MCF 10A (cell line): ENCODE results near the gene C8A. TPM values are rescaled to one million over a fixed set of nuclear protein-coding genes. Genes with fewer than 3 reads are reported as not detected.
A peak's percentile ranks its signal among the peaks of the same experiment; 100 is the strongest.

ENCODE experiments used
- BruUV-seq: library from RNA; stranded (reverse); fragments of 400-500 nt; replicated peaks from 2 replicates; lab custom pipeline; 2021; lab: Mats Ljungman, UMichigan
- CTCF ChIA-PET: fragments of 300-600 bp; sonication (Branson Sonifier 250); formaldehyde crosslinking; extraction: SDS; loops from one replicate; lab custom pipeline; 2021; ENCODE audit warnings: antibody characterized with exemption, inconsistent platforms; lab: Yijun Ruan, JAX
- POLR2A ChIA-PET: fragments of 300-600, 350-650 bp; sonication (Branson Sonifier 250); formaldehyde crosslinking; extraction: SDS; loops from one replicate; lab custom pipeline; 2020; ENCODE audit warnings: antibody characterized with exemption, inconsistent platforms; lab: Yijun Ruan, JAX
- DNase-seq: peaks from one replicate; pipeline ENCODE4 v3.0.0-alpha.2; 2018; ENCODE audit not compliant: unreplicated experiment
- H3K27ac Mint-ChIP-seq: one replicate; pipeline ENCODE4 v1.8.0; 2022; ENCODE audit warnings: mild to moderate bottlenecking, low read depth, mixed read lengths; ENCODE audit not compliant: unreplicated experiment
- H3K27me3 Mint-ChIP-seq: one replicate; pipeline ENCODE4 v1.8.0; 2022; ENCODE audit warnings: mixed read lengths; ENCODE audit not compliant: insufficient read depth, unreplicated experiment
- H3K36me3 Mint-ChIP-seq: one replicate; pipeline ENCODE4 v1.8.0; 2022; ENCODE audit warnings: mild to moderate bottlenecking, moderate library complexity, mixed read lengths; ENCODE audit not compliant: insufficient read depth, unreplicated experiment
- H3K4me1 Mint-ChIP-seq: one replicate; pipeline ENCODE4 v1.8.0; 2022; ENCODE audit warnings: mixed read lengths; ENCODE audit not compliant: insufficient read depth, unreplicated experiment
- H3K4me3 Mint-ChIP-seq: one replicate; pipeline ENCODE4 v1.8.0; 2022; ENCODE audit warnings: mild to moderate bottlenecking, moderate library complexity, mixed read lengths; ENCODE audit not compliant: unreplicated experiment
- H3K9me3 Mint-ChIP-seq: one replicate; pipeline ENCODE4 v1.8.0; 2022; ENCODE audit warnings: mixed read lengths; ENCODE audit not compliant: unreplicated experiment
- intact Hi-C: fragments of 100-400 bp; cut with micrococcal nuclease; formaldehyde crosslinking; loops from 2 replicates; pipeline ENCODE4 v1.14.1; 2022
- total RNA-seq: library from RNA; stranded (reverse); gene quantifications from 2 replicates; pipeline ENCODE4 v1.2.3, GENCODE V29; 2022
- TF ChIP-seq, protein P1 (sequence below): fragments of 200-600 bp; IDR thresholded peaks from one replicate; pipeline ENCODE4 v1.8.0; 2022; ENCODE audit warnings: antibody characterized with exemption, mild to moderate bottlenecking; ENCODE audit not compliant: unreplicated experiment

Gene C8A
- total RNA-seq, 1 experiment from 2014 or later = not detected

DNA sequence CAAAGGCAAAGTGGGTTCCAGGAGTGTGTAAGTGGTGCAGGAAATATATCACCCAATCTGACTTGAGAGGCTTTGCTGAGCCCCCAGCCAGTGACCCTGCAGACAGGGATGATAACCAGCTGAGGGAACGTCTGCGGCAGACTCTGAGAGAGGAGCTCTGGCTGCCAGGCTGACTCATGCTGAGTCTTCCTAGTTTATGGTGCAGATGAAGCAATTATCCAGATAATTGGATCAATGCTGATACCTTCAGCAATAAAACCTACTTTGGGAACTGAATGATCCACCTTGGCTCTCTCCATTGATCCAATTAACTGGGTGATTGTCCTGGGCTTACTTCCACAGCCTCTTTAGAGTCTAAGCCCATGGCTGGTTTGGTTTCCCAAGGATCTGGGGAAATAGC is 103.9 kb downstream of the C8A start:
- intact Hi-C loops = no loop called here
- Mint-ChIP-seq H3K9me3 (no peaks in the 10 kb centered on the region), H3K36me3 (no peaks in the 10 kb centered on the region), H3K4me3 (no peak overlapping the region), H3K27me3 (no peaks in the 10 kb centered on the region), H3K27ac (no peak overlapping the region), H3K4me1 (no peaks in the 10 kb centered on the region)
- no TSS peak for BruUV-seq
- TF ChIP-seq, protein P1, sequence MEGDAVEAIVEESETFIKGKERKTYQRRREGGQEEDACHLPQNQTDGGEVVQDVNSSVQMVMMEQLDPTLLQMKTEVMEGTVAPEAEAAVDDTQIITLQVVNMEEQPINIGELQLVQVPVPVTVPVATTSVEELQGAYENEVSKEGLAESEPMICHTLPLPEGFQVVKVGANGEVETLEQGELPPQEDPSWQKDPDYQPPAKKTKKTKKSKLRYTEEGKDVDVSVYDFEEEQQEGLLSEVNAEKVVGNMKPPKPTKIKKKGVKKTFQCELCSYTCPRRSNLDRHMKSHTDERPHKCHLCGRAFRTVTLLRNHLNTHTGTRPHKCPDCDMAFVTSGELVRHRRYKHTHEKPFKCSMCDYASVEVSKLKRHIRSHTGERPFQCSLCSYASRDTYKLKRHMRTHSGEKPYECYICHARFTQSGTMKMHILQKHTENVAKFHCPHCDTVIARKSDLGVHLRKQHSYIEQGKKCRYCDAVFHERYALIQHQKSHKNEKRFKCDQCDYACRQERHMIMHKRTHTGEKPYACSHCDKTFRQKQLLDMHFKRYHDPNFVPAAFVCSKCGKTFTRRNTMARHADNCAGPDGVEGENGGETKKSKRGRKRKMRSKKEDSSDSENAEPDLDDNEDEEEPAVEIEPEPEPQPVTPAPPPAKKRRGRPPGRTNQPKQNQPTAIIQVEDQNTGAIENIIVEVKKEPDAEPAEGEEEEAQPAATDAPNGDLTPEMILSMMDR = no peak
- DNase-seq = peak; percentile 10
- ChIA-PET CTCF (interaction anchor here (0.7 kb wide), 1 partner anchor 15 kb away, joined by 5 read pairs; no protein-coding TSS in a partner anchor), POLR2A (no interaction called here)

DNA sequence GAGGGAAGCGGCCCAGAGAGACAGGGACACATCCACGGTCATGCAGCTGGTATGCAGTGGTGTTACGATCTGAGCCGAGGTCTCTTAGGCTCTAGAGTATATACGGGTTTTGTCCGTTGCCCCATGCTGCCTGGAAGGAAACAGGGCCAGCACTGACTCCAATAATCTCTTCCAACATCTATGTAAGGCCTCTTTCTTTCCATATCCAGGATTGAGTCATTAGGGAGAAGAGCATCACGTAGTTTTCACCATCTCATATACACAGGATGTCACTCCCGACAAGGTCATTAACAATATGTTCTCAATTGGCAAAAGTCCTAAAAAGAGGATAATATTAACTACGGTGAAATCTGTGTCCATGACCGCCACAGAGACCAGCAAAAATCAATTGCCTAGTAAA is 106.8 kb downstream of the C8A start:
- H3K4me3 Mint-ChIP-seq = no peak overlapping the region
- no peak for DNase-seq
- ChIA-PET CTCF (no interaction called here), POLR2A (no interaction called here)
- no peaks in the 10 kb centered on the region for H3K9me3 Mint-ChIP-seq
- no peak overlapping the region for H3K27ac Mint-ChIP-seq
- intact Hi-C loops = no loop called here
- TF ChIP-seq, protein P1 = no peak
- no peaks in the 10 kb centered on the region for H3K27me3 Mint-ChIP-seq
- H3K4me1 Mint-ChIP-seq = no peaks in the 10 kb centered on the region
- H3K36me3 Mint-ChIP-seq = no peaks in the 10 kb centered on the region
- no TSS peak for BruUV-seq

DNA sequence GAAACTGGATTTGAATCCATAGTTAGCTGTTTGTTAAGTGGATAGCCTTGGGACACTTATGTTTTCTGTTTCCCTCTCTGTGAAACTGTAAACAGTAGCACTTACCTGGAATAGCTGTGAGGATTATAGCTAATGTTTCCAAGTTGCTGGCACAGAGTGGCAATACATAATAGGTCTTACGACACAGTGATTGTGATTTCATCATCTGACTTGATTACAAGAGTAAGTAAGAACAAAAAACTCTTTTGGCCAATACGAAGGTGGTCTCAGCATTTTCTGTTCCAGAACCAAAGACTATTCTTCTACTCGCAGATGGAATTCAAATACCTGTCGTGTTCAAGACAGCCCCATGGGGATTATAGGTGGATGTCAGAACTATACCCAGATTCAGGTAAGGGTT is 109.1 kb downstream of the C8A start:
- intact Hi-C loops = no loop called here
- H3K27ac Mint-ChIP-seq = no peak overlapping the region
- DNase-seq = peak; percentile 46
- no peak overlapping the region for H3K4me3 Mint-ChIP-seq
- no TSS peak for BruUV-seq
- no peaks in the 10 kb centered on the region for H3K36me3 Mint-ChIP-seq
- H3K9me3 Mint-ChIP-seq = no peaks in the 10 kb centered on the region
- CTCF ChIA-PET = no interaction called here
- H3K4me1 Mint-ChIP-seq = no peaks in the 10 kb centered on the region
- POLR2A ChIA-PET = no interaction called here
- TF ChIP-seq, protein P1 = no peak
- H3K27me3 Mint-ChIP-seq = no peaks in the 10 kb centered on the region

DNA sequence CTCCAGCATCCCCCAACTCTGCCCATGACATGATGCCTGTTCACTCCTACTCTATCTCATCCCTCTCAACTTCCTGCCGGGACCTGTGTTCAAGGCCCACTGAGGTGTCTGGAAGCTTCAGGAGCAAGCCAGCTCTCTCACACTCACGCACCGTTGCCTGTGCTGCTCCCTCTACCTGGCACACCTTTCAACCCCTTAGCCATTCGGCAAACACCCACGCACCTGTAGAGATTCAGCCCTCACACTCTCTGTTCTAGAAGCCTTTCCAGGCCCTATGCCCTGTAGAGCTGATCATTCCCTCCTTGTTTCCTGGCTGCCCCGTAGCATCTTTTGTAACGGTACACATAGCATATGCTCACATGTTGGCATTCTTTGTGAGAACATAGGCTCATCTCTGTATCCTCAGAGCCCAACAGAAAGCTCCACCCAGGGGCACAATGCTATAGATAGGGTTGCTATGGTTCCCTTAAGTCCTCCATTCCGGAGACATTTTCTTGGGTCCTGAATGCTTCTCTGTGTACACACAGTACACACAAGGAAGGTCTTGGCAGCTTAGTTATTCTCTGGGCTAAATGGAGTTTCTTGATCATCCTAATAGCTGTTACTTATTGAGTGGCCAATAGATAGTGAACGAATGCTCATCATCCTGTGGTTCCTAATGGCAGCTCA is 109.9 kb downstream of the C8A start:
- no peak for DNase-seq
- Mint-ChIP-seq H3K27me3 (no peaks in the 10 kb centered on the region), H3K27ac (no peak overlapping the region), H3K36me3 (no peaks in the 10 kb centered on the region), H3K4me3 (no peak overlapping the region), H3K4me1 (no peaks in the 10 kb centered on the region), H3K9me3 (no peaks in the 10 kb centered on the region)
- BruUV-seq = no TSS peak
- TF ChIP-seq, protein P1 = no peak
- intact Hi-C loops = no loop called here
- CTCF ChIA-PET = no interaction called here
- POLR2A ChIA-PET = no interaction called here
